Glutamatergic neuron (in vitro differentiated cells): Measurements from ENCODE around the gene ARL8B. TPM values are rescaled to one million over a fixed set of nuclear protein-coding genes. Genes with fewer than 3 reads are reported as not detected.

Experiments used
- DNase-seq: peaks from one replicate; pipeline ENCODE4 v3.0.0; 2022
- H3K27ac Mint-ChIP-seq: one replicate; pipeline ENCODE4 v1.8.0; 2020; ENCODE audit warnings: mild to moderate bottlenecking, mixed read lengths, inconsistent platforms; ENCODE audit not compliant: unreplicated experiment
- H3K27me3 Mint-ChIP-seq: one replicate; pipeline ENCODE4 v1.8.0; 2020; ENCODE audit warnings: mild to moderate bottlenecking, moderate library complexity, mixed read lengths, inconsistent platforms; ENCODE audit not compliant: unreplicated experiment
- H3K36me3 Mint-ChIP-seq: one replicate; pipeline ENCODE4 v1.8.0; 2020; ENCODE audit warnings: mild to moderate bottlenecking, mixed read lengths, inconsistent platforms; ENCODE audit not compliant: unreplicated experiment
- H3K4me1 Mint-ChIP-seq: one replicate; pipeline ENCODE4 v1.8.0; 2020; ENCODE audit warnings: mild to moderate bottlenecking, low read depth, mixed read lengths, inconsistent platforms; ENCODE audit not compliant: unreplicated experiment
- H3K4me3 Mint-ChIP-seq: one replicate; pipeline ENCODE4 v1.8.0; 2020; ENCODE audit warnings: mild to moderate bottlenecking, mixed read lengths, inconsistent platforms; ENCODE audit not compliant: unreplicated experiment
- H3K9me3 Mint-ChIP-seq: one replicate; pipeline ENCODE4 v1.8.0; 2020; ENCODE audit warnings: mild to moderate bottlenecking, moderate library complexity, mixed read lengths, inconsistent platforms; ENCODE audit not compliant: unreplicated experiment
- total RNA-seq: library from RNA; stranded (reverse); fragmentation: NEBNext Ultra II Directional; extraction: Animal tissue kit (Norgen Biotek cat#: 25700); gene quantifications from one replicate; pipeline ENCODE4 v1.2.1, GENCODE V29; 2021; ENCODE audit not compliant: unreplicated experiment
- TF ChIP-seq, protein P1 (sequence below): fragments of 200-600 bp; sonication (generic); IDR thresholded peaks from one replicate; pipeline ENCODE4 v1.5.0; 2021; ENCODE audit not compliant: partially characterized antibody, unreplicated experiment

ARL8B gene
- total RNA-seq, 1 donor from 2014 or later, result 33.9 TPM

DNA sequence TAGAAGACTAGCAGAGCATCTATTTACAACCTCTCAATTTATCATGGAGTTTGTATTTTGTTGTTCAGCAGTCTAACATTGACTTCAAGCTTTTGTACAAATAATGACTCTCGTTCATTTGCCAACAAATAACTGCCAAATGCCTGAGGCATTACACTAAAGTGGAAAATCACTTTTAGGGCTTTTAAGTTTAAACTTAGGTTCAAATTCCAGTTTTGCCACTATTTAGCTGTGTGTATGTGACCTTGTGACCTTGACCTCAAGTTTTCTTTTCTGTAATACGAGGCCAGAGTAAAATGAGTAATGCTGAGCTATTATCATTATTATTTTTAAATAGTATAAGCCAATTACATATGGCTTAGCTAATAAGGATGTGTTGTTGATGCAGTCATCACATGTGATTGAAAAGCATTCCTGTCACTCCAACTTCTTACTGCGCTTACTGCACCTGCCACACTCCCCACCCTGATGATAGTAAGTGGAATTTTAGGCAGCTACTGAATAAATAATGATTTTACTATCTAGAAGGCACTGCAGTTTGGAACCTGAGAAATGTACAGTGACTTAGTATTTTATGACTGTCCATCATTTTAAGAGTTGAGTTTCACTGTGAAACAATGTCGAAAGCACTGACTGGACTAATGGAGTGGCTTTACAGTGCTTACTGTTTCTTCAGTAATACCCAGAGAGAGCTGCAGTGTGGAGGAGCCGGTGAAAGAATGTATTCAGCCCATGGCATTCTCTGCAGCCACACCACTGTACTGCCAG lies 16.3 kb downstream of the ARL8B start:
- Mint-ChIP-seq H3K4me1 (peaks cover under 1% of the 10 kb centered on the region), H3K27me3 (no peaks in the 10 kb centered on the region), H3K36me3 (peaks cover 5% of the 10 kb centered on the region), H3K9me3 (no peaks in the 10 kb centered on the region), H3K27ac (no peak overlapping the region), H3K4me3 (no peak overlapping the region)
- TF ChIP-seq, protein P1, sequence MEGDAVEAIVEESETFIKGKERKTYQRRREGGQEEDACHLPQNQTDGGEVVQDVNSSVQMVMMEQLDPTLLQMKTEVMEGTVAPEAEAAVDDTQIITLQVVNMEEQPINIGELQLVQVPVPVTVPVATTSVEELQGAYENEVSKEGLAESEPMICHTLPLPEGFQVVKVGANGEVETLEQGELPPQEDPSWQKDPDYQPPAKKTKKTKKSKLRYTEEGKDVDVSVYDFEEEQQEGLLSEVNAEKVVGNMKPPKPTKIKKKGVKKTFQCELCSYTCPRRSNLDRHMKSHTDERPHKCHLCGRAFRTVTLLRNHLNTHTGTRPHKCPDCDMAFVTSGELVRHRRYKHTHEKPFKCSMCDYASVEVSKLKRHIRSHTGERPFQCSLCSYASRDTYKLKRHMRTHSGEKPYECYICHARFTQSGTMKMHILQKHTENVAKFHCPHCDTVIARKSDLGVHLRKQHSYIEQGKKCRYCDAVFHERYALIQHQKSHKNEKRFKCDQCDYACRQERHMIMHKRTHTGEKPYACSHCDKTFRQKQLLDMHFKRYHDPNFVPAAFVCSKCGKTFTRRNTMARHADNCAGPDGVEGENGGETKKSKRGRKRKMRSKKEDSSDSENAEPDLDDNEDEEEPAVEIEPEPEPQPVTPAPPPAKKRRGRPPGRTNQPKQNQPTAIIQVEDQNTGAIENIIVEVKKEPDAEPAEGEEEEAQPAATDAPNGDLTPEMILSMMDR, result no peak
- DNase-seq, result no peak

GRCh38 chr3:5140230-5140621 lies 18.1 kb downstream of the ARL8B start:
- no peak for DNase-seq
- TF ChIP-seq, protein P1, result no peak
- Mint-ChIP-seq H3K4me3 (no peak overlapping the region), H3K36me3 (peaks cover 20% of the 10 kb centered on the region), H3K9me3 (peaks cover 7% of the 10 kb centered on the region), H3K27me3 (no peaks in the 10 kb centered on the region), H3K4me1 (no peaks in the 10 kb centered on the region), H3K27ac (no peak overlapping the region)

GRCh38 chr3:5140839-5141238 lies 18.7 kb downstream of the ARL8B start:
- peaks cover 26% of the 10 kb centered on the region for H3K36me3 Mint-ChIP-seq
- peaks cover 7% of the 10 kb centered on the region for H3K9me3 Mint-ChIP-seq
- no peaks in the 10 kb centered on the region for H3K27me3 Mint-ChIP-seq
- H3K27ac Mint-ChIP-seq, result no peak overlapping the region
- no peaks in the 10 kb centered on the region for H3K4me1 Mint-ChIP-seq
- TF ChIP-seq, protein P1, result no peak
- no peak overlapping the region for H3K4me3 Mint-ChIP-seq
- no peak for DNase-seq

DNA sequence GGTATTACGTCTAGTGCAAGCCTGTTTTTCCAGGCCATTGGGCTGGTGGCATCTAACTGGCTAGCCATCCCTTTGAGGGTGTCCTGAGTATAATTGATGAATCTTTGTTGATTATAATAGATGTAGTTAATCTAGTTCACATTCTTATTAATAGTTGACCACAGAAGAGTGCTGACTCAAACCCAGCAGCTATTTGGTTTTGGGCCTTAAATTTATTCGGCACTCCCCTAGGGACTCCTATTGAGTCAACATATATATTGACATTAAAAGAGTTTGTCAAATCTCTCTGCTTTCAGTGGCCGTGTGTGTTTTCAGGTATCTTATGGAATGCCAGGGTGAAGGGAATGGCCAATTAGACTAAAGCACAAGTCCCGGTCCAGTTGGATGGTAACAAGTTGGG lies 19.7 kb downstream of the ARL8B start:
- no peak for DNase-seq
- Mint-ChIP-seq H3K36me3 (peaks cover 28% of the 10 kb centered on the region), H3K9me3 (peaks cover 7% of the 10 kb centered on the region), H3K4me3 (no peak overlapping the region), H3K27ac (no peak overlapping the region), H3K4me1 (no peaks in the 10 kb centered on the region), H3K27me3 (no peaks in the 10 kb centered on the region)
- TF ChIP-seq, protein P1, result no peak

DNA sequence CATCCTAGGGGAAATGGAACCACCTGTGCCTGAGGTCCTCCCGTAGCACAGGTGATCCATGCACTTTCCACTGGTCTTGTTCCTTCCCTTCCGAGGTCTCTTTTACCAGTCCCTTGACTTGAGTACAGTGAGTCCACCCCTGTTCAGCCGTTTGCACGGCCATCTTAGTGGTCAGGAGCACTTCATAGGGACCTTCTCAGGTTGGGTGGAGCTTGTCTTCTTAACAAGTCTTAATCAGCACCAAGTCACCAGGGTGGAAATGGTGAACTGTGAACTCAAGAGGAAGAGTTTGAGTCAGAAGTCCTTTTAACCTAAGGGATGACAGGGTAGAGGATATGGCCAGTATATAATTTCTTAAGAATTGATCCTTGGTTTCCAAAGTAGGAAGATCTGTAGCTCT lies 21.4 kb downstream of the ARL8B start:
- no peak for DNase-seq
- Mint-ChIP-seq H3K4me3 (no peak overlapping the region), H3K27ac (no peak overlapping the region), H3K27me3 (no peaks in the 10 kb centered on the region), H3K4me1 (no peaks in the 10 kb centered on the region), H3K36me3 (peaks cover 34% of the 10 kb centered on the region), H3K9me3 (peaks cover 9% of the 10 kb centered on the region)
- TF ChIP-seq, protein P1, result no peak
